K562 (cell line): ENCODE results near the gene POLR3GL. TPM values are rescaled to one million over a fixed set of nuclear protein-coding genes. Genes with fewer than 3 reads are reported as not detected.

Source experiments
- ATF7 ChIP-seq: fragments of 450-650 bp; IDR thresholded peaks from 2 replicates; pipeline ENCODE4 v1.7.1; 2014; ENCODE audit warnings: mild to moderate bottlenecking, moderate library complexity
- CSDE1 ChIP-seq, 2 experiments: fragments of 450-650 bp; IDR thresholded peaks; 2 replicates each; pipeline ENCODE4 v1.6.1; 2016; ENCODE audit warnings: mild to moderate bottlenecking in 1 of 2
- CTCF ChIP-seq, 3 experiments: IDR thresholded peaks in 2 of 3; conservative IDR thresholded peaks in 1 of 3; 2 replicates each; pipeline ENCODE4 v1.5.1; 2011 to 2012; ENCODE audit warnings: low read length in 3 of 3, mild to moderate bottlenecking in 3 of 3, control low read depth in 2 of 3, improper control_type of control experiment in 1 of 3, inconsistent platforms in 1 of 3, low read depth in 1 of 3, mixed read lengths in 1 of 3, moderate library complexity in 1 of 3; ENCODE audit not compliant: insufficient read depth in 2 of 3
- FOXP1 ChIP-seq: sonication (generic); formaldehyde crosslinking; IDR thresholded peaks from 2 replicates; pipeline ENCODE4 v1.8.0; 2022; ENCODE audit warnings: mild to moderate bottlenecking, missing genetic modification reagents
- KLF10 ChIP-seq: fragments of 250-450 bp; sonication (Bioruptor Pico); IDR thresholded peaks from 2 replicates; pipeline ENCODE4 v1.6.1; 2021; ENCODE audit warnings: matching md5 sums
- PHF21A ChIP-seq: fragments of 450-650 bp; IDR thresholded peaks from 2 replicates; pipeline ENCODE4 v1.6.1; 2017; ENCODE audit warnings: low read depth, borderline replicate concordance
- XRCC5 ChIP-seq: fragments of 200-400 bp; formaldehyde crosslinking; IDR thresholded peaks from 2 replicates; pipeline ENCODE4 v1.6.1; 2017; ENCODE audit warnings: low read depth, mild to moderate bottlenecking, low read length
- YY1 ChIP-seq, 3 experiments: IDR thresholded peaks; 2 replicates each; pipeline ENCODE4 v1.6.1; 2011; ENCODE audit warnings: low read length in 2 of 3, mild to moderate bottlenecking in 2 of 3, moderate library complexity in 2 of 3, borderline replicate concordance in 1 of 3, control low read depth in 1 of 3, low read depth in 1 of 3; ENCODE audit not compliant: insufficient read depth in 3 of 3, insufficient replicate concordance in 2 of 3, control insufficient read depth in 1 of 3, insufficient read length in 1 of 3; ENCODE audit errors: extremely low read depth in 1 of 3
- ZBTB40 ChIP-seq, 2 experiments: fragments of 450-650 bp in 1 of 2; sonication (generic) in 1 of 2; formaldehyde crosslinking in 1 of 2; IDR thresholded peaks; 2 replicates each; pipeline versions ENCODE4 v1.7.1 to v1.9.0; 2016 to 2022; ENCODE audit warnings: inconsistent platforms in 1 of 2, mild to moderate bottlenecking in 1 of 2, missing genetic modification reagents in 1 of 2
- ZBTB9 ChIP-seq: fragments of 450-650 bp; formaldehyde crosslinking; IDR thresholded peaks from 2 replicates; pipeline ENCODE4 v1.4.0; 2020; ENCODE audit warnings: mild to moderate bottlenecking, moderate library complexity
- ZNF121 ChIP-seq: sonication (generic); formaldehyde crosslinking; conservative IDR thresholded peaks from 2 replicates; pipeline ENCODE4 v1.8.0; 2022; ENCODE audit warnings: missing genetic modification reagents
- ZNF224 ChIP-seq: sonication (generic); formaldehyde crosslinking; IDR thresholded peaks from 2 replicates; pipeline ENCODE4 v1.8.0; 2022; ENCODE audit warnings: mild to moderate bottlenecking, missing genetic modification reagents
- ZNF445 ChIP-seq: fragments of 250-450 bp; sonication (Bioruptor Pico); IDR thresholded peaks from 2 replicates; pipeline ENCODE4 v1.4.0; 2020; ENCODE audit warnings: low read depth, mild to moderate bottlenecking, moderate library complexity
- polyA plus RNA-seq, 8 experiments: library from polyadenylated mRNA; depleted of rRNA in 4 of 8; stranded (reverse) in 5 of 8; unstranded in 3 of 8; fragments of >200 nt; fragmentation: Nextera tagmentation in 2 of 8; fragmentation: Illumina TruSeq in 1 of 8; extraction: Ambion mirVana in 2 of 8; extraction: Trizol in 1 of 8; gene quantifications; 2 replicates each; pipeline versions ENCODE4 v1.2.1 to v1.2.3, GENCODE V29; 2011 to 2014; ENCODE audit warnings: inconsistent platforms in 1 of 8, missing spikeins in 1 of 8
- total RNA-seq, 7 experiments: library from RNA; depleted of rRNA in 6 of 7; stranded (reverse); fragments of >200 nt in 6 of 7; fragmentation: Illumina TruSeq in 2 of 7; extraction: Trizol in 2 of 7; gene quantifications; 2 replicates each; pipeline versions ENCODE4 v1.2.1 to v1.2.3, GENCODE V29; 2011 to 2021; ENCODE audit warnings: low replicate concordance in 1 of 7

The POLR3GL gene
- total and polyA plus RNA-seq, 9 of the 15 experiments (the other 6 are each of a cell fraction or from before 2014, with no cell fraction given): 14.6 to 48.4 (median 38.2) TPM

GRCh38 chr1:145994391-145995120, 30.1 kb downstream of the POLR3GL start (continued):
- TF ChIP-seq ZBTB40 (IDR thresholded peaks at IDR 0.05) (no peak), ZBTB40 (CRISPR knock-in tag; IDR thresholded peaks at IDR 0.05) (no peak), PHF21A (0 out of 2 replicates have a peak, but pooled peaks have one; percentile 21), ZNF121 (CRISPR knock-in tag) (no peak), FOXP1 (CRISPR knock-in tag) (peak; percentile 41; the same call in 1 of the 2 replicates), ATF7 (peak; percentile 23; the same call in 1 of the 2 replicates), ZNF224 (CRISPR knock-in tag) (0 out of 2 replicates have a peak, but pooled peaks have one; percentile 33), CSDE1 (IDR thresholded peaks at IDR 0.05) (0 out of 4 replicates have a peak, but pooled peaks of 1 of the 2 experiments have one; percentile 30), KLF10 (0 out of 2 replicates have a peak, but pooled peaks have one; percentile 23), ZNF445 (CRISPR knock-in tag) (peak; percentile 54; the same call in 1 of the 2 replicates), YY1 (IDR thresholded peaks at IDR 0.05; ENCODE audit: borderline replicate concordance in 1 of 3, control insufficient read depth in 1 of 3, extremely low read depth in 1 of 3, insufficient read depth in 3 of 3, insufficient read length in 1 of 3, insufficient replicate concordance in 2 of 3, low read depth in 1 of 3, low read length in 2 of 3) (peak in 2 of 3 experiments; percentile 20 to 65), CTCF (IDR thresholded peaks at IDR 0.05 in 2 of 3, conservative IDR thresholded peaks at IDR 0.05 in 1 of 3; ENCODE audit: insufficient read depth in 2 of 3, low read depth in 1 of 3, low read length in 3 of 3) (no peak), XRCC5 (no peak), ZBTB9 (peak; percentile 63; the same call in 1 of the 2 replicates)
